ENCODE results near the gene STT3B.

The STT3B gene

DNA sequence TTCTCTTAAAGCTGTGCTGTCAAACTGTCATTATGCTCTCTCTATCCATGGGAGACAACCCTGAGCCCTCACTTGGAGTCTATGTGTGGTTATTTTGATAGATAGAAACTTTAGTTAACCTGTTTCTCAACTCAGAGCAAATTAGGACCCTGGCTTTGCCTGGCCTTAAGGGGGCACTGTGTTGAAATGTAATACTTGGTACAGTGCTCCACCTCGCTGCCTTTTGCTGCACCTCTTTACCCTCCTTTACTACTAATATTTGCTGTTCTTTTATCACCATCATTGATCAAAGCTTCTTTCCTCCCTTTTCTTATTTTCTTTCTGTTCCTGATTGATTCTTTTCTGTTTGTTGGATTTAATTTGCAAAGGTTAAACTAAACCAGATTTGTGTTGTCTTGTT is 34.3 kb downstream of the STT3B start:
- DNase-seq = no peak
- Histone ChIP-seq H3K36me3 (no peaks in the 10 kb centered on the region), H3K4me3 (ENCODE audit: low read depth, low read length) (no peak overlapping the region), H3K27ac (no peak overlapping the region), H3K9me3 (ENCODE audit: severe bottlenecking) (no peaks in the 10 kb centered on the region), H3K27me3 (ENCODE audit: insufficient read depth, low read depth, severe bottlenecking) (no peaks in the 10 kb centered on the region)
- TF ChIP-seq, protein P1, sequence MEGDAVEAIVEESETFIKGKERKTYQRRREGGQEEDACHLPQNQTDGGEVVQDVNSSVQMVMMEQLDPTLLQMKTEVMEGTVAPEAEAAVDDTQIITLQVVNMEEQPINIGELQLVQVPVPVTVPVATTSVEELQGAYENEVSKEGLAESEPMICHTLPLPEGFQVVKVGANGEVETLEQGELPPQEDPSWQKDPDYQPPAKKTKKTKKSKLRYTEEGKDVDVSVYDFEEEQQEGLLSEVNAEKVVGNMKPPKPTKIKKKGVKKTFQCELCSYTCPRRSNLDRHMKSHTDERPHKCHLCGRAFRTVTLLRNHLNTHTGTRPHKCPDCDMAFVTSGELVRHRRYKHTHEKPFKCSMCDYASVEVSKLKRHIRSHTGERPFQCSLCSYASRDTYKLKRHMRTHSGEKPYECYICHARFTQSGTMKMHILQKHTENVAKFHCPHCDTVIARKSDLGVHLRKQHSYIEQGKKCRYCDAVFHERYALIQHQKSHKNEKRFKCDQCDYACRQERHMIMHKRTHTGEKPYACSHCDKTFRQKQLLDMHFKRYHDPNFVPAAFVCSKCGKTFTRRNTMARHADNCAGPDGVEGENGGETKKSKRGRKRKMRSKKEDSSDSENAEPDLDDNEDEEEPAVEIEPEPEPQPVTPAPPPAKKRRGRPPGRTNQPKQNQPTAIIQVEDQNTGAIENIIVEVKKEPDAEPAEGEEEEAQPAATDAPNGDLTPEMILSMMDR (IDR thresholded peaks at IDR 0.05; ENCODE audit: low read depth, low read length) = peak; percentile 63

DNA sequence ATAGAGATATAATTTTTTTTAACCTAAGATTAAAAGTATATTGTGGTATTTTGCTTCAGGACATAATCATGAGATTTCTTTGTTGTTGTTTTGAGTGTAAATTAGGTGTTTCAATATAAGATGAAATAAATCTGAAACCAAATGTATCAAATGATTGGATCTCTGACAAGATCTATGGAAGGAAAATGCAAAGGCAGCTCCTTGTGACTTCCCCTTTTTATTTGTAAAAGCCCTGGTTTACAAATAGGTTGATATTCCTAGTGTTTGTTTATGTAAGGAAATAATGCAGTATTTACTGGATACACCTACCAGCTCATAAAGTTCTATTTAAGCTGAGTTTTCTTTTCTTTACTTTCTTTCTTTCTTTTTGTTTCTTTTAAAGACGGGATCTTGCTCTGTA is 35.9 kb downstream of the STT3B start:
- TF ChIP-seq, protein P1 (IDR thresholded peaks at IDR 0.05; ENCODE audit: low read depth, low read length) = no peak
- Histone ChIP-seq H3K27me3 (ENCODE audit: insufficient read depth, low read depth, severe bottlenecking) (no peaks in the 10 kb centered on the region), H3K36me3 (no peaks in the 10 kb centered on the region), H3K4me3 (ENCODE audit: low read depth, low read length) (no peak overlapping the region), H3K9me3 (ENCODE audit: severe bottlenecking) (no peaks in the 10 kb centered on the region), H3K27ac (no peak overlapping the region)
- no peak for DNase-seq

DNA sequence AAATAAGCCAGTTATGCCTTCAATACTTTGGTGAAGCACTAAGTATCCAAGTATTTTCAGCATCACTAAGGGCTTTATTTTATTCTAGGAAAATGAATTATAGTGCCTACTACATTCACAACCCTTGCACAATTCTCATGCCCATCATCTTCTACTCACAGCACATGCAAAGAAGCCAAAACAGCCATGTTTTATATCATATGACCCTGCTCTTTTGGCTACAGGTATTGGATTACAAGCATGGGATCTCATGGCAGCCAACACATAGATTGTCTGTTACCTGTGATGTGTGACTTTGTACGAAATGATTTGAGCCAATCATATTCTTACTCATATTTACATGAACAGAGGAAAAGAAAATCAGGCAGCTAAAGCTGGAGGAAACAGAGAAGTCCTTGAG is 38.6 kb downstream of the STT3B start:
- DNase-seq = no peak
- Histone ChIP-seq H3K9me3 (ENCODE audit: severe bottlenecking) (no peaks in the 10 kb centered on the region), H3K4me3 (ENCODE audit: low read depth, low read length) (no peak overlapping the region), H3K27me3 (ENCODE audit: insufficient read depth, low read depth, severe bottlenecking) (no peaks in the 10 kb centered on the region), H3K27ac (no peak overlapping the region), H3K36me3 (no peaks in the 10 kb centered on the region; the same call in 1 of the 2 replicates)
- TF ChIP-seq, protein P1 (IDR thresholded peaks at IDR 0.05; ENCODE audit: low read depth, low read length) = no peak

DNA sequence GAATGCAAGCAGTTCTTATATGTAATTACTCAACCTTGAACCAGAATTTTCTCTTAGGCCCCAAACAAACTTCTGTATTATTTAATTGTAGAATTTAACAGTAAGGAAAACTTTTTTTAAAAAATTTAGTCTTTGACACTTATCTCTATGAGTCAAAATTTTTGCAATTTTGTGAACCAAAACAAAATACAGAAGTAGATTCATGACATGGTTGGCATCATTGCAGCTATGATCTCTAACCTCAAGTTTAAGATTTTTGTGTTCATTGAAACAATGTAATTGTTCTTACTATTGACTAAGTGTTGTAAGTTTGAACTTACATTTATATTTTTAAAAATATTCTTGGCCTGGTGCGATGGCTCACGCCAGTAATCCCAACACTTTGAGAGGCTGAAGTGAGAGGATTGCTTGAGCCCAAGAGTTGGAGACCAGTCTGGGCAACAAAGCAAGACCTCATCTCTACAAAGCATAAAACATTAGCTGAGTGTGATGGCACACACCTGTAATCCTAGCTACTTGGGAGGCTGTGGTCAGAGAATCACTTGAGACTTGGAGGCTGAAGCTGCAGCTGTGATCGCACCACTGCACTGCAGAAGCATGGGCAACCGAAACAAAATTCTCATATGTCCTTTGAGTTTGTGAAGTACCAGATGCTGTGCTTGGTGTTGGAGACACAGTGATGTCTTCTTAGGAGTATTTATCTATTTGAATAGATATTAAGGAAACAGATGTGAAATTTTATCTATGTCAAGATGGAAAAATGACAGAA is 39.7 kb downstream of the STT3B start:
- TF ChIP-seq, protein P1 (IDR thresholded peaks at IDR 0.05; ENCODE audit: low read depth, low read length) = no peak
- no peaks in the 10 kb centered on the region for H3K27me3 ChIP-seq (ENCODE audit: insufficient read depth, low read depth, severe bottlenecking)
- H3K36me3 ChIP-seq = no peaks in the 10 kb centered on the region; the same call in 1 of the 2 replicates
- no peak for DNase-seq
- no peaks in the 10 kb centered on the region for H3K9me3 ChIP-seq (ENCODE audit: severe bottlenecking)
- H3K4me3 ChIP-seq (ENCODE audit: low read depth, low read length) = no peak overlapping the region
- no peak overlapping the region for H3K27ac ChIP-seq

DNA sequence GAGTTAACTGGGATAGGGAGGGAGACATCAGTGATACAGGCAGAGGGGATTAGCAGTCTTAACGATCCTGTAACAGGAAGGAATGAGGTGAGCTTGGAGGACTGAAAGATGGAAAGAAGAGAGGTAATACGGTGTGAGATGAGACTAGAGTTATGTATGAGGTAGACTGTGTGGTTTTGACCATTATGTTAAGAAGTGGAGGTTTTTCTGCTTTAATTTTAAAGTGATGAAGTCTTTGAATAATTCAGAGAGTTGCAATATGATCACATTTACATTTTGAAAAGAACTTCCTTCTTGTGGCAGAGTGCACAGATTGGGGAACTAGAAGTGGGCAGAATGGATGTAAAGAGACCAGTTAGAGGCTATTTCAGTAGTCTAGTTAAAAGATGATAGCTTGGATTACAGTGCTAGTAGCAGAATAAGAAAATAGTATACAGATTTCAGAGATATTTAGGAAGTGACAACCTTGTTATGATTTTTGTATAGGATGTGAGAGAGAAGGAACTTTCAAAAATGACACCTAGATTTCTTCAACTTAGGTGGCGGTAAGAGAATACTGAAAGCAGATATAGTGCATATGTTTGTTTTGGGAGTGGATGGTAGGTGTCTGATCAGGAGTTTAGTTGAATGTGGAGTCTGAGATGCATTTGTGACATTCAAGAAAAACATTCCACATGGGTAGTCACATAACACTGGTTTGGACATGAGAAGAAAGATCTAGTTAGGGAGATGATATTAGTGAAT is 40.5 kb downstream of the STT3B start:
- Histone ChIP-seq H3K27ac (no peak overlapping the region), H3K27me3 (ENCODE audit: insufficient read depth, low read depth, severe bottlenecking) (no peaks in the 10 kb centered on the region), H3K4me3 (ENCODE audit: low read depth, low read length) (no peak overlapping the region), H3K36me3 (no peaks in the 10 kb centered on the region; the same call in 1 of the 2 replicates), H3K9me3 (ENCODE audit: severe bottlenecking) (no peaks in the 10 kb centered on the region)
- DNase-seq = no peak
- TF ChIP-seq, protein P1 (IDR thresholded peaks at IDR 0.05; ENCODE audit: low read depth, low read length) = no peak
